GM19328 (cell line): ENCODE data around the gene FBXL7.

Experiments
- ATAC-seq: cut with Tn5 transposase; IDR thresholded peaks from one replicate; pipeline ENCODE4 v1.9.1; 2021; ENCODE audit warnings: mild to moderate bottlenecking, moderate library complexity; ENCODE audit not compliant: unreplicated experiment

Gene FBXL7

GRCh38 chr5:15575666-15576065, 75.7 kb downstream of the FBXL7 start:
- no peak for ATAC-seq

DNA sequence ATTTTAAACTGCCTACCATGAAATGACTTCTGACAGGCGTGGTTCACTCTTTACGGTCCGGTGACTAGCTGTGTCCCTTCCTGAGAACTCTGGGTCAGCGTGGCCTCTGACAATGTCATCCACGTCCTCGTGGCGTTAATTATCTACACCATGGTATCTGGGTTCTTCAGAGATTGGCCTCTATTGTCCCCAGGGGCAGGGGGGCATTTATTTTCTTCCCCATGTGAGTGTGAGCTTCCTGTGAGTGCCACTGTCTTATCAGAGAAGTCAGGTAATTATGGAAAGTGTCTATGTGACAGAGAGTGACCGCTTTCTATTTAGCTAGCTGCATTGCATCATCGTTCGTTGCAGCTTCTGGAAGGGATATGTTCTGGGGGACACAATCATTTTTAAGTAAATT, 77.2 kb downstream of the FBXL7 start:
- ATAC-seq = no peak

DNA sequence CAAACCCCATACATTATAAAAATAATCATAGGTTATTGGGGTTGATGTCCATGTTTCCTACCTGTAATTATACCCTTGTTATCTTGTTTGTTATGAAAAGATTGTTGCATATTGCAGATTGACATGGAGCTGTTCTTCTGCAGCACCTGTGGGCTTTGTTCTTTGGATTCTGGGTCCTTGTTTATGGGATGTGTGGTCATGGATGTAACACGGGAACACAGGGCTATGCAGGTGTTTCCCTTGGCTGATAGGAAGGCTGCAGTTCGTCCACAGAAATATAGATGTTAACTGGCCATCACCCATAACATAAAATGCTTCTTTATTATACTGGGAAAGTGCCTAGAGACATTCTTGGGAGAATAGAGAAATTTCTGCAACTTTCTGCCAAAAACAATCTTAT, 77.9 kb downstream of the FBXL7 start:
- ATAC-seq = no peak

DNA sequence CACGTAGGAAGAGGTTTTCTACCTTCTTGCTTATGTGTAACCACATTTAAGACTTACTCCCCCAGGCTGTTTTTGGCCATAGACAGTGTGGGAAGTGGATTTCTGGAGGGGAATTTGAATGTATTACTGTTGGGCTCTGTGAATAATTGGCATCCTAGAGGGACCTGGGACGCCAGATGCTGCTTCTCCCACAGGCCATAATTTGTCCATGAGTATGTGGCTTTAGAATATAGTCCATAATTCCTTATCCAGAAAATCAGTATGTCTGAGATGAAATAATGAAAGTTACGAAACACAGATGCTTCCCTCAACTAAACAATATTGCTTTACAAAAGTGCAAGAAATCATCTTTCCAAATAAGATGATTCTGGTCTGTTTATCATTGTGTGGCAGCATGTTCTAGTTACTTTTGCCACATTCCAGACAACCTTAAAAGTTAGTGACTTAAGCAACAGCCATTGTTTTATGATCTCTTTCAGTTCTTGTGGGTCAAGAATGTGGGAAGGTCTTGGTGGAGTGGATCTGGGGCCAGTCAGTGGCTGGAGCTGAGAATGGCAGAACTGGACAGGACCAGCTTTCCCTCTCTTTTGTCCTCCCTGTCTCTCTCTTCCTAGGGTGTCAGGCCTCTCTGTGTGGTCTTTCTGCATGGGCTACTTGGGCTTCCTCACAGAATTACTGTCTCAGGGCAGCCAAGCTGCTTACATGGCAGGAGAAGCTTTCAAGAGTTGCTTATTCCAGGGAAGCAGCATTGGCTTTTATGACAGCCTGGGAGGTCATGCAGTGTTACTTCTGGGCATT, 79.4 kb downstream of the FBXL7 start:
- no peak for ATAC-seq

GRCh38 chr5:15584528-15584927, 84.5 kb downstream of the FBXL7 start:
- no peak for ATAC-seq

- no peak for ATAC-seq
Measured at GRCh38 chr5:15585128-15585527, 85.1 kb downstream of the FBXL7 start.

- ATAC-seq = no peak
Measured at GRCh38 chr5:15585841-15586591, 86.0 kb downstream of the FBXL7 start.

GRCh38 chr5:15587916-15588315, 87.9 kb downstream of the FBXL7 start:
- no peak for ATAC-seq

DNA sequence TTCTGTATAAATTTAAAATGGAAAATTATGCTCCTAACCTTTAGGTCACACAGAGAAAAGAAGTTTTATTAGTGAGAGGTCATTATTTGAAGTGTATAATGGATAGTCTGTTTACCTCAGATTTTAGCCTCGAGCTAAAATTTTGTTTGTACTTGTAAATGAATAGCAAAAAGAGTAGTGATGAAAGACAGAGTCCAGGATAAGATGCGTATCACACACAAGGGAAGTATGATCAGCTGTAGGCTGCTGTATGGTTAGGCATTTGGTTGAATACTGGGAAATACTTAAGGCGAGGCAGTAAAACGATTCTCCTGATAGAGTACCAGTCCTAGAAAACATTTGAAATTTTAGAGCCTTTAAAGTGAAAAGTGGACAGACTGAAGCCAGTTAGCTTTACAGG, 92.7 kb downstream of the FBXL7 start:
- ATAC-seq = no peak

DNA sequence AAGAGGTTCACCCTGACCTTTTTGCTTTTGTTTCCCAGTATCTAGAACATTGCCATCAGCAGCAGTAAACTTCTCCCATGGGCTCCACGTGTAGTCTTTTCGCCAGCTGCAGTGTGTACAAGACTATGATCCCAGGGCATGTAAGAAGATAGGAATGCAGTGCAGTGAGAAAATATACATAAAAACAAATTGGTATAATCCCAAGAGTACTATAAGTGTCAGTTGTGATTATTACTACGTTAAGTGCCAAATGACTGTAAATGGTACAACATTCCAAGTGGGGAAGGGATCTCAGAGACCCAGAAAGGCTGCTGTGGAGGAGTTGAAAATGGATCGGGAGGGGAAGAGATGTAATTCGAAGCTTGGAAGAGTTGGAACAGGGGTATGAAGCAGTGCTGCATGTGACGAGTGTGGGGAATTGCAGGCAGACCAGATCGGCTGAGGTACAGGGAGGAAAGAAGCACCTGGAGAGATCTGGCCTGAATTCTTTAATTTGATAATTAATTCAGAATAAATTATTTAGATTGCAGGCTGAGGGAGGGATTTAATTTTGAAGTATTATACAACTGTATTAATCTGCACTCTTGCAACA, 95.1 kb downstream of the FBXL7 start:
- no peak for ATAC-seq

DNA sequence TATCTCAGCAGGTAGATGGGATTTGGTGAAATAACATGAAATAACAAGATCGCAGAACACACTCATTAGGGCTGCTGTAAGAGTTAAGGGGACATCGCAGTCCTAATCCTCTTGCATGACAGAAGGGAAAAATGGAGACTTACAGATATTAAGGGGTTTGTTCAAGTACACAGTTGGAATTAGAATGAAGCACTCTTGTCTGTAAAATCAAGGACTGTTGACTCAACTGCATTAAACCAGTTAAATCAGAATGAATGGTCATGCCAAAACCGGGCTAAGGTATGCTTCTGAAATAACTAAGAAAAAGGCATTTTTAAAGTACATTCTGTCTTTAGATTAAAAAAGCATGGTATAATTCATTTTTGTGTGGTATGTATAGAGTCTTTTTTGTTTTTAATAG, 95.9 kb downstream of the FBXL7 start:
- no peak for ATAC-seq

DNA sequence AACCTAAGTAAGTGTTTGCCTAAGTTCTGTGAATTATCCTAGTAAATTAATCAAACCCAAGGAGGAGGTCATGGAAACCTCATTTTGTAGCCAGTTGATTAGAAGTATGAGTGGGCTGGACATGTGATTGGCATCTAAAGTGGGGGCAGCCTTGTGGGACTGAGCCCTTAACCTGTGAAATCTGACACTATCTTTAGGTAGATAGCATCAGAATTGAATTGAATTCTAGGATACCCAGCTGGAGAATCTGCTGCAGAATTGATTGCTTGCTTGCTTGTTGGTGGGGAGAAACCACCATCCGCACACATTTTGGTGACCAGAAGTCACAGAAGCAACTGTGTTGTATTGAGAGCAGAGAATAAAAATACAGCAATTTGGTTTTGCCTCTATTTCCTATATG, 97.0 kb downstream of the FBXL7 start:
- ATAC-seq = no peak

DNA sequence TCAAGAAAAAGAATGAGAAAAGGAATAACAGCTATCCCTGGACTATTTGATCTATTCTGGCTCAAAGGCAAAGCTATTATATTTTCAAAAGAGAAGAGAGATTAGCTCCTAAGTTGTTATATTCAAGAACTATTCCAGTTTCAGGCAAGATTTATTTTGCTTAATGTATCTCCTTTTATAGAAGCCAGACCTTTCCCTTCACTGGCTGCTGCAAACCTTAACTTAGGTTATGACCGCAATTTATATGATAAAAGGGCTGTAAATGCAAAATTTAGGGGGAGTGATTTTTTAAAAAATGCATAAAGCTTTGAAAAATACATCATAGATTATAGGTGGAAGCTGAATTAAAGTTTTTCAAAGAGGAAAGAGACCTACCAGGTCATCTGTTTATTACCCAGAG, 97.8 kb downstream of the FBXL7 start:
- ATAC-seq = no peak

DNA sequence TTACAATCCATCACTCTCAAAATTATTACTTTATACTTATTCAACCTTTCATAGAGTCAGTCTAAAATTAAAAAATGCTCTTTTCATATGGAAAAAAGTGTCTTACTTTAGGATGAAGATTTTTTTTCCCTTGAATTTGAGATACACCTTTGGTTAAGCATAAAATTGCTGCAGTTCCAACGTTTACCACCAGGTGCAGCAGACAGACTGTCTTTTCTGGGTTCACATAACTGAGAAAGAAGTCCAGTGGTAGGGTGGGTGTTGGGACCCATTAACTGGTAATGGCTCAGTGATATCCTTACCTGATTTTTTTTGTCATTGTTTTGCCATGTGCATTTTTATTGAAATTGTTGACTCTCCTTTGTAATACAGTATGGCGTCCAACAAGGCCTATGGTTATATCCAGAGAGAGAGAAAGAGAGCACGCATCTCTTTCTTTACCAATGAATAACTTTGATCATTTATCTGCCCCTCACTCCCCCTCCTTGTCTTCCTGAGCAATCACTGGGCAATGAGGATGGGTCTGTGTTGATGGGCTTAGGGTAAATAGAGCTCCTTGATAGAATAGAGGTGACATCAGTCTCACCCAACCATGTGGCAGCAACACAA, 98.4 kb downstream of the FBXL7 start:
- no peak for ATAC-seq

DNA sequence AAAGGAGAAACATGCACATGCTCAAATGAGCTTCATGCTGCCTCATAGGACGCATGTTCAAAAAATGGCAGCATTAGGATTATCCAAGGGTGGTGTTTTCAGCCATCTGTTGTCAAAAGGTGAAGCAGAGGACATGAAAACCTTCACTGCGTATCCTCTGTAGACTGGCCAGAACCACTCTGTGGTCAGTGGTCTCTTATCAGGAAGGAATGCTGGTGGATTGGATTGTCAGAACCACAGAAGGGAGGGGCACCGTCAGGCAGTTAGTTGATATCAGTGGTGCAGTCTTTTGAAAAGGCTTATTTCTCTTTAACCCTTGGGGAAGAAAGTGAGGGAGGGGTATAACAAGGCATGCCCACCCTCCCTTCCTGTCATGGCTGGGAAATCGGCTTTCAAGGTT, 100.1 kb downstream of the FBXL7 start:
- no peak for ATAC-seq

DNA sequence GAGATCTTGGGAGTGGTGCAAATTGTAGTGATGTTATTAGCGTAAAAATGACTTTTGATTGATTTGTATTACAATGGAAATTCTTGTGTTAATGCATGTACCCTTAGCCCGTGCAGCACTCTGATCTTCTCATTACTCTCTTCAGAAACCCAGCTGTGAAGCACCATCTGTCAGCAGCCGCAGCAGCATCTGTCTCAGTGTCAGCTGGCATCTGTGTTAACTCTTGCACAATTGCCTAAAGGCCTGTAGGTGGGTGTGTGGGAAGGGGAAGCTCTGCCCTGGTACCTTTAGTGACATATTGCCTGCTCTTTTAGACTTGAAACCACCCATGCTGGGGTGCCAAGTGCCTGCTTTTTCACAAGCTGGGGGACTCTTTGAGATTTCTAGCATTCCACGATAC, 101.3 kb downstream of the FBXL7 start:
- ATAC-seq = no peak

DNA sequence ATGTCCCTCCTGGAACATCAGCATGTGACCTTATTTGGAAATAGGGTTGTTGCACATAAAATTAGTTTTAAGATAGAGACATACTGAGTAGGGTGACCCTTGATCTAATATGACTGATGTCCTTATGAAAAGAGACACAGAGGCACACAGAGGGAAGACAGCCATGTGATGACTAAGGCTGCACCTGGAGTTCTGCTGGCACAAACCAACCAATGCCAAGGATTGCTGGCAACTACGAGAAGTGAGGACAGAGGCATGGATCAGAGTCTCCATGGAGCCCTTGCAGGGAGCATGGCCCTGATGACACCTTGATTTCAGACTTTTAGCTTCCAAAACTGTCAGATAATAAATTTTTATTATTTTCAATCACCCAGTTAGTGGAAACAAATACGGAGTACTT, 101.9 kb downstream of the FBXL7 start:
- no peak for ATAC-seq

DNA sequence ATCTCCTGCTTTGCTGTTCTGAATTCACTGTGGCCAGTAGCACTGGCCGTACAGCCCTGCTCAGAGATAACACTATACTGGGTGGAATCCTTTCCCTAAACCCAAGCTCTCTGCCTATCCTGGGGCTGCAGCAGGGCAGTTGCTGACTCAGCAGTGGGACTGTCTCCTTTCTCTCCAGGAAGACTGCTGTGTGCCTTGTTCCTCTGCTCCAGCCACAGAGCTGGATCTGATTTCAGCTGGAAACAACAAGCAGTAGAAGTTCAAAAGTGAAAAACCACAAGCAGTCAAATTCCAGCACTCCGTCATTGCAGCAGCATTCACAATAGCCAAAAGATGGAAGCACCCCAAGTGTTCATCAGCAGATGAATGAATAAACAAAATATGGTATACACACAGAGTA, 105.0 kb downstream of the FBXL7 start:
- no peak for ATAC-seq

GRCh38 chr5:15606197-15606596, 106.2 kb downstream of the FBXL7 start:
- ATAC-seq = no peak

GRCh38 chr5:15607076-15607475, 107.1 kb downstream of the FBXL7 start:
- ATAC-seq = no peak

GRCh38 chr5:15609076-15609725, 109.2 kb downstream of the FBXL7 start:
- no peak for ATAC-seq
